Measurements from ENCODE around the gene SDSL. TPM values are rescaled to one million over a fixed set of nuclear protein-coding genes. Genes with fewer than 3 reads are reported as not detected.

SDSL gene
- total RNA-seq, 1 experiment from 2014 or later: 0.46 TPM

DNA sequence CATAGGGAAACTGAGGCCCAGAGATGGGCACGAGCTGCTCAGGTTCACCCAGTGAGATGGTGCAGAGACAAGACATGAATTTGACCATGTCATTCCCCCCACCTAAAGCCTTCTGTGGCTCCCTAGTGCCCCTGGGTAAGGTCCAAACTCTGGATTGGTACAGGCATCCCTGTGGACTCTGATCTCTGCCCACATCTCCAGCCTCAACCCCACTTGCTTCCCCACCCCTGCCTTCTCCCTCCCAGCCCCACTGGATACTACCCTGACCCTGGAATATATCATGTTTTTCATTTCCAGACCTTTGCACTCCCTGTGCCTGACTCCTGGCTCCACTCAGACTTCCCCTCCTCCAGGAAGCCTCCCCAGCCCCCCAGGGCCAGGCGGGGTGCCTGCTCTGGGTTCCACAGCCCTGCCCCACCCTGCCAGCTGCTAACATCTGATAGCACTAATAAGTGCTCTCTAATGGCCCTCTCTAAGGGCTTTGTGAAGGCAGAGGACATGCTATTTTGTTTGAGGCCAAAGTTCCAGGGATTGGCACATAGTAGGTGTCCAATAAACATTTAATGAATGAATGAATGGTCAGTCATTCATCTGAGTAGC lies 1.1 kb upstream of the SDSL start:
- no peaks in the 10 kb centered on the region for H3K79me1 ChIP-seq (ENCODE audit: insufficient read depth, low read depth, low read length, poor library complexity, severe bottlenecking)
- H2BK15ac ChIP-seq (ENCODE audit: low read depth, low read length): no peak overlapping the region
- H3K27ac ChIP-seq (ENCODE audit: insufficient read length, low read depth, low read length): no peak overlapping the region
- H3K79me2 ChIP-seq (ENCODE audit: insufficient read depth, low read length): no peaks in the 10 kb centered on the region
- H3K9me3 ChIP-seq (ENCODE audit: control insufficient read depth, low read depth, low read length): no peaks in the 10 kb centered on the region
- no peaks in the 10 kb centered on the region; the same call in none of the 2 replicates for H3K27me3 Mint-ChIP-seq (ENCODE audit: low read depth)
- H3K4ac ChIP-seq (ENCODE audit: low read depth, low read length): no peak overlapping the region
- no peak for DNase-seq
- no peak overlapping the region for H3K4me3 Mint-ChIP-seq
- H3K18ac ChIP-seq (ENCODE audit: insufficient read length, low read depth, low read length): no peak overlapping the region
- no peak overlapping the region for H3K56ac ChIP-seq (ENCODE audit: insufficient read length, low read depth, low read length)
- no peak overlapping the region for H2AFZ ChIP-seq (ENCODE audit: low read length)
- peaks cover 17 to 30% of the 10 kb centered on the region in 2 experiments for H3K4me1 Mint-ChIP-seq
- no peak overlapping the region for H2BK20ac ChIP-seq (ENCODE audit: low read depth, low read length, poor library complexity, severe bottlenecking)
- H3K23me2 ChIP-seq (ENCODE audit: insufficient read length, low read depth, low read length, poor library complexity, severe bottlenecking): no peaks in the 10 kb centered on the region
- H4K5ac ChIP-seq (ENCODE audit: insufficient read length, low read depth, low read length): no peak overlapping the region
- no peak overlapping the region for H3K14ac ChIP-seq (ENCODE audit: insufficient read depth, low read length)
- no peak overlapping the region for H3K9ac ChIP-seq (ENCODE audit: extremely low read depth, insufficient read length, low read length)
- no peak overlapping the region for H2BK12ac ChIP-seq (ENCODE audit: insufficient read length, low read depth, low read length)
- no peaks in the 10 kb centered on the region for H3K9me3 Mint-ChIP-seq
- H3K27ac Mint-ChIP-seq: no peak overlapping the region; a peak in 1 of 7 replicates
- no peak overlapping the region for H4K8ac ChIP-seq (replicated peaks; ENCODE audit: insufficient read length, low read depth, low read length)
- no peak overlapping the region for H3T11ph ChIP-seq (ENCODE audit: low read length)
- no peaks in the 10 kb centered on the region for H3K36me3 Mint-ChIP-seq (ENCODE audit: insufficient read depth in 1 of 3, low read depth in 3 of 3)
- H4K20me1 ChIP-seq (ENCODE audit: control insufficient read depth, insufficient read depth, insufficient read length): no peaks in the 10 kb centered on the region
- no peak overlapping the region for H3K4me2 ChIP-seq (ENCODE audit: insufficient read depth, insufficient read length, low read length)
- H2AK5ac ChIP-seq (ENCODE audit: insufficient read length, low read length): no peak overlapping the region
- no peaks in the 10 kb centered on the region for H3K27me3 ChIP-seq (ENCODE audit: insufficient read depth, low read length)
- no CpG with 5 or more reads among the region's 2 CpGs for WGBS (ENCODE audit: extremely low coverage, insufficient read length, low lambda C conversion rate)
- H4K91ac ChIP-seq (ENCODE audit: insufficient read length, low read depth, low read length): no peak overlapping the region
- no peak overlapping the region for H3K23ac ChIP-seq (ENCODE audit: insufficient read length, low read depth, low read length)
- no peak overlapping the region for H2BK120ac ChIP-seq (ENCODE audit: low read depth, low read length, poor library complexity, severe bottlenecking)
- no peaks in the 10 kb centered on the region for H3K4me1 ChIP-seq (ENCODE audit: insufficient read depth, low read length)
- no peak for TF ChIP-seq CTCF (conservative IDR thresholded peaks at IDR 0.05)
- no peak overlapping the region for H2BK5ac ChIP-seq (ENCODE audit: insufficient read length, low read length)
